Spinal cord (tissue), 10 donors: ENCODE measurements around the gene CTU2. TPM values are rescaled to one million over a fixed set of nuclear protein-coding genes. Genes with fewer than 3 reads are reported as not detected.
A peak's percentile ranks its signal among the peaks of the same experiment; 100 is the strongest.

Experiments used
- DNase-seq, 6 donors: peaks; one replicate each; pipeline versions ENCODE4 v3.0.0 to v3.0.0-alpha.2; 2013 to 2015; ENCODE audit warnings: low spot score in 6 of 6, low read depth in 4 of 6
- H3K27ac ChIP-seq: one replicate; pipeline ENCODE4 v1.5.1; 2013; ENCODE audit warnings: low read depth, low read length, control low read depth
- H3K27me3 ChIP-seq: one replicate; pipeline ENCODE4 v1.6.1; 2013; ENCODE audit warnings: low read length; ENCODE audit not compliant: control insufficient read depth, insufficient read depth
- H3K36me3 ChIP-seq: one replicate; pipeline ENCODE4 v1.6.1; 2013; ENCODE audit warnings: low read length; ENCODE audit not compliant: control insufficient read depth, insufficient read depth
- H3K4me1 ChIP-seq: one replicate; pipeline ENCODE4 v1.6.1; 2013; ENCODE audit warnings: low read length; ENCODE audit not compliant: control insufficient read depth, insufficient read depth
- H3K4me3 ChIP-seq: one replicate; pipeline ENCODE4 v1.5.1; 2013; ENCODE audit warnings: low read depth, low read length, control low read depth
- H3K9me3 ChIP-seq: one replicate; pipeline ENCODE4 v1.6.1; 2013; ENCODE audit warnings: low read length; ENCODE audit not compliant: control insufficient read depth, insufficient read depth
- WGBS: methylation state at CpG from one replicate; pipeline ENCODE4 v1.1.5; 2013; ENCODE audit warnings: missing lambda C conversion rate; ENCODE audit not compliant: insufficient coverage; 5-methylcytosine and 5-hydroxymethylcytosine counted together
- long read RNA-seq, 4 donors: transcript quantifications; one replicate each; lab custom pipeline, GENCODE V29; 2026
- polyA plus RNA-seq, 2 donors: library from polyadenylated mRNA; unstranded; fragments of 120-200 nt; gene quantifications; one replicate each; pipeline ENCODE4 v1.2.1, GENCODE V29; 2013; ENCODE audit not compliant: insufficient read length in 2 of 2
- total RNA-seq, 2 donors: library from RNA; depleted of rRNA in 1 of 2; stranded (reverse); fragments of 120-200 nt in 1 of 2; fragments of >200 nt in 1 of 2; gene quantifications; one replicate each; pipeline versions ENCODE4 v1.2.3 to v1.2.4, GENCODE V29; 2013 to 2014
- donor health status: healthy.

The CTU2 gene
- total RNA-seq (10 to 100 TPM in 1 of 2 donors, 1 to 10 TPM in 1; 8.6 to 15.2 TPM), polyA plus RNA-seq (10 to 100 TPM; 24.9 to 25.8 TPM)
- long read RNA-seq, donor 1, transcript CTU2-202 (15 exons, 1,751 nt), result major isoform, 7 of 24 reads
- long read RNA-seq, donor 1, partial matches to known transcripts, result 17 of 24 reads
- long read RNA-seq, donor 1, other reads (novel, unspliced or antisense), result 0 of 24 reads
- long read RNA-seq, donor 2, partial matches to known transcripts, result 0 of 7 reads
- long read RNA-seq, donor 2, other reads (novel, unspliced or antisense), result 0 of 7 reads
- long read RNA-seq, donor 3, partial matches to known transcripts, result 0 of 4 reads
- long read RNA-seq, donor 3, other reads (novel, unspliced or antisense), result 0 of 4 reads
- long read RNA-seq, donor 4, partial matches to known transcripts, result 44 of 47 reads
- long read RNA-seq, donor 4, other reads (novel, unspliced or antisense), result 0 of 47 reads

GRCh38 chr16:88706229-88706964, at the start of gene CTU2, which contains the start of gene RNF166:
TSS of gene CTU2 (plus strand) at chr16:88706503. CDS start at chr16:88706531, 28 bp downstream.
TSS of gene RNF166 (minus strand) at chr16:88706408. CDS start at chr16:88706325, 83 bp downstream.
- DNase-seq, result peak; percentile 63 to 97 (median 82)
- Histone ChIP-seq H3K4me3 (peak within 1 kb of the TSS; percentile 78), H3K27me3 (no peaks in the 10 kb centered on the region), H3K9me3 (no peaks in the 10 kb centered on the region), H3K4me1 (peaks cover 53% of the 10 kb centered on the region), H3K36me3 (peaks cover 59% of the 10 kb centered on the region), H3K27ac (peak within 1 kb of the TSS; percentile 33)
- WGBS, result under 1% methylated on average over 84 of the region's 86 CpGs

DNA sequence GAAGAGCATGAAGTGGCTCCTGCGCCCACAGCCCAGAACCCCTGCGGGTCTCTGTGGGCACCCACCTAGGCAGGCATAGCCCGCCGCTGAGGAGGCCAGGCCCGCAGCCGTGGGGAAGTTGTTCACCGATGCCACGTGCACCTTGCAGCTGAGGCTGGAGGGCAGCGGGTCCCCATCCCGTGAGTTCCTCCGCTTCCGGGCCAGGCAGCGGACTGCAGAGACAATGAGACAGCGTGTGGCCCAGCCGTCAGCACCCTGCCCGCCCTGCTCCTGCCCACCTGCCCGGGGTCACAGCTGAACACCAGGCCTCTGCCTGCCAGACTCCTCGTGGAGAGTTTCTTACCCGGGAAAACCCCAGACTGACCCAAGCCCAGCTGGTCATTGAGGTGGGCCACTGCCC, 48.9 kb upstream of the CTU2 start:
- Histone ChIP-seq H3K36me3 (peaks cover 78% of the 10 kb centered on the region), H3K27me3 (no peaks in the 10 kb centered on the region), H3K4me3 (no peak overlapping the region), H3K4me1 (peaks cover 22% of the 10 kb centered on the region), H3K9me3 (no peaks in the 10 kb centered on the region), H3K27ac (no peak overlapping the region)
- 90% methylated on average over 19 of the region's 19 CpGs for WGBS
- no peak for DNase-seq

DNA sequence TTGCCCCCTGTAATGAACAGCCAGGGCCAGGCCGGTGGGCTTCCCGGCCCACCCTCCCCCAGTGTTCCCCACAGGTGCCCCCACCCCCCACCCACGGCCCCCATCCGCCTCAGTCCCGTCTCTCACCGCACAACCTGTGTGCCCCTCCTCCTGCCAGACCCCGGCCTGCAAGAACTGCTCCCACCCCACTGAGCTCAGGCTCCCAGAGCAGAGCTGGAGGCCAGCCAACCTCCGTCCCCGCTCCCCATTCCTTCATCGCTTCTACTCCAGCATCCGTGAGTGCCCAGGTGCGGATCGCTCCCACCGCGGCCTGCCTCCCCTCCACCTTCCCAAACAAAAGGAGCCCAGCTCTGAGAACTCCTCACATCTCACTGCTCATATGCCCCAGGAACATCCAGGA, 47.6 kb upstream of the CTU2 start:
- no peaks in the 10 kb centered on the region for H3K9me3 ChIP-seq
- DNase-seq, result no peak
- no peak overlapping the region for H3K4me3 ChIP-seq
- WGBS, result 71% methylated on average over 11 of the region's 15 CpGs
- H3K36me3 ChIP-seq, result peaks cover 65% of the 10 kb centered on the region
- H3K27ac ChIP-seq, result no peak overlapping the region
- peaks cover 24% of the 10 kb centered on the region for H3K4me1 ChIP-seq
- no peaks in the 10 kb centered on the region for H3K27me3 ChIP-seq

DNA sequence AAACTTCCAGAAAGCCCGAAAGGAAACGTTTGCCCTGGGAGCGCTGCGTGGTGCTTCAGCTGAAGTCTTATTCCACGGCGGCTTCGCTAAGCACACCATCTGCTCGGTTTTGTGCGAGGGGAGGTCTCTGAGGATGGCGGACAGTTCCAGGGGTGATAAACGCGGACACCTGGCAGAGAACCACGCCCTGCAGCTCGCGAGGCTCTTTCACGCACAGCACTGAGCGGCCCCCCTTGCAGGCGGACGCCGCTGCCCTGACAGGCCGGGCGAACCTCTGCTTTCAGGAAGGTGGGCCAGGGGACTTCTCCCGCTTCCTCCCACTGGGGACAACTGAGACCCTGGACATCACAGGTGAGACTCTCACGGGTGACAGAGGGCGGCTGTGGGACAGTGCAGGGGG, 47.1 kb upstream of the CTU2 start:
- Histone ChIP-seq H3K4me1 (peaks cover 28% of the 10 kb centered on the region), H3K27ac (no peak overlapping the region), H3K27me3 (no peaks in the 10 kb centered on the region), H3K36me3 (peaks cover 60% of the 10 kb centered on the region), H3K9me3 (no peaks in the 10 kb centered on the region), H3K4me3 (no peak overlapping the region)
- 93% methylated on average over 25 of the region's 25 CpGs for WGBS
- no peak for DNase-seq

DNA sequence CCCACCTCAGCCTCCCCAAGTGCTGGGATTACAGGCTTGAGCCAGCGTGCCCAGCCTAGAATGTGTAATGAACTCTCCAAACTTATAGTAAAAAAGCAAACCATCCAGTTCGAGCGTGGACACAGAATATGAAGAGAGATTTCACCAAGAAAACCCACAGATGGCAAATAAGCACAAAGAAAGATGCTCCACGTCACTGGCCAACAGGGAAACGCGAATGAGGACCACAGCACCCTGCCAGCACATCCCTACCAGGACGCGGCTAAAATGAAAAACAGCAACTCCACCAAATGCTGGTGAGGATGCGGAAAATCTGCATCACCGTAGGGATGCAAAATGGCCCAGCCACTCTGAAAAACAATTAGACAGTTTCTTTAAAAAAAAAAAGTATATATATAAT, 44.8 kb upstream of the CTU2 start:
- peak in 1 of 6 donors; percentile 50 for DNase-seq
- 40% methylated on average over 4 of the region's 10 CpGs for WGBS
- H3K27ac ChIP-seq, result no peak overlapping the region
- H3K4me3 ChIP-seq, result no peak overlapping the region
- H3K4me1 ChIP-seq, result peaks cover 31% of the 10 kb centered on the region
- H3K36me3 ChIP-seq, result peaks cover 37% of the 10 kb centered on the region
- H3K9me3 ChIP-seq, result no peaks in the 10 kb centered on the region
- no peaks in the 10 kb centered on the region for H3K27me3 ChIP-seq

GRCh38 chr16:88662222-88662842, 44.0 kb upstream of the CTU2 start:
- Histone ChIP-seq H3K9me3 (no peaks in the 10 kb centered on the region), H3K27ac (peak overlapping the region; percentile 61), H3K4me3 (peak overlapping the region; percentile 95), H3K4me1 (peaks cover 31% of the 10 kb centered on the region), H3K27me3 (no peaks in the 10 kb centered on the region), H3K36me3 (peaks cover 36% of the 10 kb centered on the region)
- DNase-seq, result peak in 1 of 6 donors; percentile 14
- WGBS, result under 1% methylated on average over 49 of the region's 49 CpGs

- under 1% methylated on average over 88 of the region's 88 CpGs for WGBS
- Histone ChIP-seq H3K27me3 (no peaks in the 10 kb centered on the region), H3K36me3 (peaks cover 32% of the 10 kb centered on the region), H3K9me3 (no peaks in the 10 kb centered on the region), H3K27ac (peak within 1 kb of the TSS; percentile 79), H3K4me1 (peaks cover 31% of the 10 kb centered on the region), H3K4me3 (peak within 1 kb of the TSS; percentile 95)
- DNase-seq, result peak; percentile 92 to 99 (median 95)
Observed at GRCh38 chr16:88662843-88663606, 43.3 kb upstream of the CTU2 start, which contains the start of gene MVD. TSS of gene MVD (minus strand) at chr16:88663091. CDS start at chr16:88663080, 11 bp downstream.

DNA sequence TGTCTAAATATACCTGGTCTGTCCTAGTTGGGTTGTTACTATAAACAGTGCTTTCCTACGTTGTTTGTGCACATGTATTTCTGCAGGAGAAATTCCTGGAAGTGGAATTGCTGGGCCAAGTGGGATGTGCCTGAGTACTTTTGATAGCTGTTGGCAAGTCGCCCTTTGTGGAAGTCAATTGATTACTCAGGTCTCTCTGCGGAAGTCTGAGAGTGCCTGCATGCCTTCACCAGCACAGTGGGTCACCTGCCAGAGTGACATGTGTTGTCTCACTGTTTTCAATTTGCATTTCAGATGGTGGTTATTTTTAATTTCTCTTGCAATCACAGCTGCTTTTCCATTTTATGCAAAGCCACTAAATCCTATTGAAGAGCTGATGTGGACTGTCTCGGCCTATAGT, 41.2 kb upstream of the CTU2 start:
- Histone ChIP-seq H3K4me1 (peaks cover 20% of the 10 kb centered on the region), H3K9me3 (no peaks in the 10 kb centered on the region), H3K27ac (no peak overlapping the region), H3K27me3 (no peaks in the 10 kb centered on the region), H3K36me3 (peaks cover 17% of the 10 kb centered on the region), H3K4me3 (no peak overlapping the region)
- no peak for DNase-seq
- WGBS, result 77% methylated on average over 3 of the region's 4 CpGs

- WGBS, result 100% methylated on average over 2 of the region's 3 CpGs
- Histone ChIP-seq H3K4me3 (no peak overlapping the region), H3K4me1 (peaks cover 20% of the 10 kb centered on the region), H3K27ac (no peak overlapping the region), H3K36me3 (peaks cover 15% of the 10 kb centered on the region), H3K9me3 (no peaks in the 10 kb centered on the region), H3K27me3 (no peaks in the 10 kb centered on the region)
- no peak for DNase-seq
Observed at GRCh38 chr16:88665570-88665969, 40.7 kb upstream of the CTU2 start.
